HCT116 (cell line): ENCODE results near the gene SH3GL1. TPM values are rescaled to one million over a fixed set of nuclear protein-coding genes. Genes with fewer than 3 reads are reported as not detected.

Experiments used
- ATAC-seq: fragments of 200-7000 bp; cut with Tn5 transposase; 2 replicates; pipeline ENCODE4 v1.9.1; 2020; ENCODE audit warnings: mild to moderate bottlenecking, moderate library complexity
- BruUV-seq: library from RNA; stranded (reverse); fragments of 400-500 nt; replicated peaks from 2 replicates; lab custom pipeline; 2021; lab: Mats Ljungman, UMichigan
- CTCF ChIA-PET: fragments of 300-600 bp; sonication (Branson Sonifier 250); formaldehyde crosslinking; loops from one replicate; lab custom pipeline; 2021; ENCODE audit warnings: antibody characterized with exemption; lab: Charles Lee
- POLR2A ChIA-PET: fragments of 300-600, 350-600 bp; sonication (Branson Sonifier 250); formaldehyde crosslinking; loops from one replicate; lab custom pipeline; 2021; ENCODE audit warnings: antibody characterized with exemption; lab: Charles Lee
- RAD21 ChIA-PET, 2 experiments: fragments of 300-600 bp; sonication (Branson Sonifier 250); formaldehyde crosslinking; loops; one replicate each; lab custom pipeline; 2023; ENCODE audit warnings: low total read pairs in 2 of 2; ENCODE audit not compliant: uncharacterized antibody in 2 of 2, unreplicated experiment in 2 of 2, low non-redundant PET in 1 of 2; lab: Charles Lee
- DNase-seq: peaks from one replicate; pipeline ENCODE4 v3.0.0-alpha.2; 2010; ENCODE audit warnings: low read depth, low spot score
- H2AFZ ChIP-seq: fragments of 200-600 bp; shearing (Covaris generic), sonication (generic); 2 replicates; pipeline ENCODE4 v1.6.1; 2017; ENCODE audit warnings: low read depth, mixed run types, mixed read lengths, antibody characterized with exemption, low read length; ENCODE audit not compliant: poor library complexity, severe bottlenecking
- H3K27ac ChIP-seq: 2 replicates; pipeline ENCODE4 v1.5.1; 2012; ENCODE audit warnings: low read depth, low read length
- H3K27me3 ChIP-seq: fragments of 200-600 bp; sonication (generic); 2 replicates; pipeline ENCODE4 v1.6.1; 2016; ENCODE audit warnings: mixed run types, low read length, mixed read lengths; ENCODE audit not compliant: insufficient read depth
- H3K36me3 ChIP-seq, 2 experiments: fragments of 200-500 bp in 1 of 2; fragments of 200-600 bp in 1 of 2; sonication (Bioruptor generic) in 1 of 2; sonication (generic) in 1 of 2; 2 replicates each; pipeline versions ENCODE4 v1.5.1 to v1.6.1; 2014 to 2016; ENCODE audit warnings: low read length in 2 of 2, inconsistent platforms in 1 of 2, mixed read lengths in 1 of 2, mixed run types in 1 of 2; ENCODE audit not compliant: insufficient read depth in 2 of 2, control insufficient read depth in 1 of 2
- H3K4me1 ChIP-seq, 2 experiments: fragments of 200-600 bp in 1 of 2; sonication (generic) in 1 of 2; 2 replicates each; pipeline versions ENCODE4 v1.5.1 to v1.6.1; 2012 to 2017; ENCODE audit warnings: low read length in 2 of 2, inconsistent platforms in 1 of 2, mild to moderate bottlenecking in 1 of 2, mixed read lengths in 1 of 2, mixed run types in 1 of 2, moderate library complexity in 1 of 2; ENCODE audit not compliant: insufficient read depth in 2 of 2, control insufficient read depth in 1 of 2
- H3K4me2 ChIP-seq: fragments of 200-600 bp; sonication (generic); 2 replicates; pipeline ENCODE4 v1.6.1; 2017; ENCODE audit warnings: mixed run types, low read length, mixed read lengths
- H3K4me3 ChIP-seq, 2 experiments: fragments of 200-600 bp in 1 of 2; sonication (generic) in 1 of 2; replicated peaks in 1 of 2; 2 replicates each; pipeline ENCODE4 v1.5.1; 2011 to 2016; ENCODE audit warnings: low read length in 2 of 2, control low read depth in 1 of 2, low read depth in 1 of 2, mild to moderate bottlenecking in 1 of 2, mixed read lengths in 1 of 2, mixed run types in 1 of 2
- H3K79me2 ChIP-seq: fragments of 200-600 bp; sonication (generic); 2 replicates; pipeline ENCODE4 v1.6.1; 2017; ENCODE audit warnings: mild to moderate bottlenecking, mixed run types, low read length, moderate library complexity, mixed read lengths; ENCODE audit not compliant: insufficient read depth
- H3K9ac ChIP-seq: fragments of 200-600 bp; sonication (generic); 2 replicates; pipeline ENCODE4 v1.6.1; 2016; ENCODE audit warnings: low read length, mixed read lengths
- H3K9me2 ChIP-seq: fragments of 200-600 bp; sonication (generic), shearing (Covaris generic); 2 replicates; pipeline ENCODE4 v1.6.1; 2017; ENCODE audit warnings: mixed run types, mild to moderate bottlenecking, moderate library complexity; ENCODE audit not compliant: insufficient read depth
- H3K9me3 ChIP-seq, 2 experiments: fragments of 200-500 bp in 1 of 2; fragments of 200-600 bp in 1 of 2; sonication (Bioruptor generic) in 1 of 2; sonication (generic) in 1 of 2; 2 replicates each; pipeline ENCODE4 v1.6.1; 2014 to 2017; ENCODE audit warnings: low read length in 2 of 2, mixed read lengths in 2 of 2, inconsistent platforms in 1 of 2, low read depth in 1 of 2, mild to moderate bottlenecking in 1 of 2, mixed run types in 1 of 2, moderate library complexity in 1 of 2; ENCODE audit not compliant: control insufficient read depth in 1 of 2, insufficient read depth in 1 of 2
- H4K20me1 ChIP-seq: fragments of 200-600 bp; sonication (generic), shearing (Covaris generic); 2 replicates; pipeline ENCODE4 v1.6.1; 2017; ENCODE audit warnings: mixed run types, mild to moderate bottlenecking, moderate library complexity; ENCODE audit not compliant: insufficient read depth
- ATF3 ChIP-seq: IDR thresholded peaks from 2 replicates; pipeline ENCODE4 v1.6.1; 2012
- CBX3 ChIP-seq: IDR thresholded peaks from 2 replicates; pipeline ENCODE4 v1.6.1; 2012; ENCODE audit warnings: low read depth
- CEBPB ChIP-seq: IDR thresholded peaks from 2 replicates; pipeline ENCODE4 v1.6.1; 2012; ENCODE audit warnings: low read depth
- CTCF ChIP-seq, 3 experiments: fragments of 200-600 bp in 1 of 3; sonication (generic) in 1 of 3; IDR thresholded peaks in 2 of 3; conservative IDR thresholded peaks in 1 of 3; 2 replicates each; pipeline ENCODE4 v1.5.1; 2012 to 2017; ENCODE audit warnings: low read depth in 2 of 3, low read length in 2 of 3, antibody characterized with exemption in 1 of 3, borderline replicate concordance in 1 of 3, control low read depth in 1 of 3, mild to moderate bottlenecking in 1 of 3, mixed read lengths in 1 of 3, mixed run types in 1 of 3, moderate library complexity in 1 of 3; ENCODE audit not compliant: insufficient read depth in 1 of 3
- EZH2phosphoT487 ChIP-seq: fragments of 200-600 bp; IDR thresholded peaks from 2 replicates; pipeline ENCODE4 v1.6.1; 2018; ENCODE audit warnings: antibody characterized with exemption, borderline replicate concordance
- JUND ChIP-seq: IDR thresholded peaks from 2 replicates; pipeline ENCODE4 v1.6.1; 2012
- MAX ChIP-seq: IDR thresholded peaks from 2 replicates; pipeline ENCODE4 v1.6.1; 2012
- RAD21 ChIP-seq: IDR thresholded peaks from 2 replicates; pipeline ENCODE4 v1.6.1; 2012; ENCODE audit warnings: low read depth, mild to moderate bottlenecking
- REST ChIP-seq: IDR thresholded peaks from 2 replicates; pipeline ENCODE4 v1.6.1; 2012; ENCODE audit warnings: low read depth
- SIN3A ChIP-seq: IDR thresholded peaks from 2 replicates; pipeline ENCODE4 v1.6.1; 2012; ENCODE audit warnings: low read depth
- YY1 ChIP-seq: IDR thresholded peaks from 2 replicates; pipeline ENCODE4 v1.6.1; 2011; ENCODE audit warnings: low read length, low read depth, moderate library complexity, mild to moderate bottlenecking; ENCODE audit not compliant: insufficient replicate concordance; ENCODE audit errors: extremely low read depth
- ZBTB33 ChIP-seq: IDR thresholded peaks from 2 replicates; pipeline ENCODE4 v1.6.1; 2011; ENCODE audit warnings: mild to moderate bottlenecking, low read length, moderate library complexity; ENCODE audit not compliant: insufficient replicate concordance; ENCODE audit errors: extremely low read depth
- intact Hi-C: fragments of 100-400 bp; cut with micrococcal nuclease; formaldehyde crosslinking; loops from 2 replicates; pipeline ENCODE4 v1.10.0; 2022
- total RNA-seq: library from RNA; stranded (reverse); gene quantifications from one replicate; pipeline ENCODE4 v1.2.1, GENCODE V29; 2021; ENCODE audit not compliant: unreplicated experiment

Gene SH3GL1
- total RNA-seq, 1 experiment from 2014 or later: 86.0 TPM

GRCh38 chr19:4362831-4363545, 37.4 kb downstream of the SH3GL1 start:
- H3K9ac ChIP-seq: 0 out of 2 replicates have a peak overlapping the region, but pooled peaks have one; percentile 11
- peaks cover 5 to 11% of the 10 kb centered on the region in 2 experiments; a peak in 2 of 4 replicates for H3K36me3 ChIP-seq
- H3K27me3 ChIP-seq: no peaks in the 10 kb centered on the region
- no peak overlapping the region for H2AFZ ChIP-seq
- ChIA-PET POLR2A (no interaction called here), CTCF (interaction anchor here (0.9 to 2.2 kb wide), 3 partner anchors 10 to 96 kb away, joined by 3 to 9 read pairs (median 6); no protein-coding TSS in a partner anchor), RAD21 (no interaction called here)
- TF ChIP-seq CBX3 (no peak), ATF3 (no peak), CEBPB (no peak), MAX (peak; percentile 68; the same call in 1 of the 2 replicates), ZBTB33 (no peak), SIN3A (no peak), YY1 (no peak), CTCF (IDR thresholded peaks at IDR 0.05 in 2 of 3, conservative IDR thresholded peaks at IDR 0.05 in 1 of 3; ENCODE audit: borderline replicate concordance in 1 of 3, insufficient read depth in 1 of 3, low read depth in 2 of 3, low read length in 2 of 3) (peak; percentile 41 to 47 (median 46); a peak in 5 of 6 replicates), EZH2phosphoT487 (no peak), RAD21 (peak; percentile 48), REST (no peak), JUND (no peak)
- no peaks in the 10 kb centered on the region for H3K9me3 ChIP-seq
- no peaks in the 10 kb centered on the region for H3K9me2 ChIP-seq
- ATAC-seq (peak; percentile 56), DNase-seq (no peak)
- H3K4me3 ChIP-seq: no peak overlapping the region
- H3K79me2 ChIP-seq: peaks cover 13% of the 10 kb centered on the region; the same call in 1 of the 2 replicates
- H4K20me1 ChIP-seq: no peaks in the 10 kb centered on the region
- intact Hi-C loops: loop anchor here (5.0 kb wide), 1 partner anchor 39 kb away; the partner anchor contains the start of genes CHAF1A and SH3GL1
- H3K4me1 ChIP-seq: peaks cover 6 to 23% of the 10 kb centered on the region in 2 experiments; a peak in 3 of 4 replicates
- no peak overlapping the region for H3K4me2 ChIP-seq
- peak overlapping the region; percentile 43; the same call in 1 of the 2 replicates for H3K27ac ChIP-seq
- BruUV-seq: no TSS peak
